Measurements from ENCODE around the gene CDV3.

- TF ChIP-seq HDAC2 (IDR thresholded peaks at IDR 0.05) (no peak), NBN (IDR thresholded peaks at IDR 0.05) (no peak), MAX (IDR thresholded peaks at IDR 0.05; ENCODE audit: low read depth, low read length) (no peak), NFIC (IDR thresholded peaks at IDR 0.05; ENCODE audit: low read depth, low read length) (no peak)
Observed at GRCh38 chr3:133538154-133538553, 35.3 kb upstream of the CDV3 start.

Measured in GM12878 (cell line).